Right lobe of liver (tissue), 4 donors: ENCODE results near the gene FPR2.

Source experiments
- CTCF ChIP-seq, 4 donors: fragments of 200-600 bp in 3 of 4; fragments of 450-650 bp in 1 of 4; IDR thresholded peaks; one replicate each; pipeline versions ENCODE4 v1.5.1 to v1.8.0; 2016 to 2022; ENCODE audit warnings: antibody characterized with exemption in 4 of 4, mild to moderate bottlenecking in 2 of 4
- POLR2A ChIP-seq: fragments of 450-650 bp; IDR thresholded peaks from one replicate; pipeline ENCODE4 v1.6.1; 2017; ENCODE audit warnings: antibody characterized with exemption, mild to moderate bottlenecking
- donor health status: DM: no; HTN: no; CAD: no.
- donor health status: DM: no; HTN: no; CAD: no.
- donor health status: DM: no; HTN: yes; CAD: no.

DNA sequence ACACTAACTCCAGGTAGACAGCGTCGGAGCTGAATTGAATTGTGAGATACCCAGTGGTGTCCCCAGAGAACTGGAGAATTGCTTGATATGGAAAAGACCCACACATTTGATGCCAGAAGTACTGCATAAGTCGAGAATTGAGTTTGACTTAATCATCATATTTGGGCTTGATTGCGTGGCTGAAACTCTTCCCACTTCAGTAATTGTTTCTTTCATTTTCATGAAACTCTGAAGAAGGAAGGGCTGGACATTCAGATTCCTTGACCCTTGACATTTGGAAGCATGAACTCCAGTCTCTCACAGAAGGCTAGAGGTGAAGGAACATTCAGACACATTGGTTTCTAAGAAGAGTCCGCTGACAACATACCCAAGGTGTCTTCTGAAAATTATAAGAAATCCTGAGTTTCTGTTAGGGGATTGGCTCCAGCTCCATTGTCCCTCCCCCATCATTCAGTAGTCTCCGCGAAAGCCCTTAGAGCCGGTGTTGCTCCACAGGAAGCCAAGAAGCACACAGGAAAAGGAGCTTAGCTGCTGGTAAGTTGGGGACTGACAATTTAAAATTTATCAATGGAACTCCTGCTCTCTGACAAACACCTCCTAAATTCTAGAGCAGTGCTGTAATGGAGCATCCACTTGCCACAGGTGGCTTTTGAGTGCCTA, at the start of gene FPR2:
- TF ChIP-seq CTCF (IDR thresholded peaks at IDR 0.05) (no peak), POLR2A (peak; percentile 22)
